Measurements from ENCODE around the gene PATJ.
A peak's percentile ranks its signal among the peaks of the same experiment; 100 is the strongest.
"Not testable (repeated sequence)": the region's sequence is repeated elsewhere in the genome, so short reads cannot be mapped to it uniquely, and the experiment has no call there.

PATJ gene

DNA sequence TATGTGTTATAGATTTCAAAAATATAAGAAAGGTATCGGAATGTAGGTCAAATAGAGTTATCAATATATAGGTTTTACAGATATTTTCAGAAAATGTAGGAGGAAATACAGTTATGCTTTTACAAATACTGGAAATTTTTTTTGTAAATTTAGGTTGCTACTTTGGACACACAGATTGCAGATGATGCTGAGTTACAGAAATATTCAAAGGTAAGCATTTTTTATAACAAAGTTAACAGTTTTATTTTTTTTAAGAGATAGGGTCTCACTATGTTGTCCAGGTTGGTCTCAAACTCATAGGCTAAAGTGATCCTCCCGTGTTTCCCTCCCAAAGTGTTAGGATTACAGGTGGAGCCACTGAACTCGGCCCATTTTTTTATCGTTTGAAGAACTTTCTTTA, 66.0 kb downstream of the PATJ start:
- intact Hi-C loops (cut with DNase I): no loop called here
- no peak for DNase-seq

DNA sequence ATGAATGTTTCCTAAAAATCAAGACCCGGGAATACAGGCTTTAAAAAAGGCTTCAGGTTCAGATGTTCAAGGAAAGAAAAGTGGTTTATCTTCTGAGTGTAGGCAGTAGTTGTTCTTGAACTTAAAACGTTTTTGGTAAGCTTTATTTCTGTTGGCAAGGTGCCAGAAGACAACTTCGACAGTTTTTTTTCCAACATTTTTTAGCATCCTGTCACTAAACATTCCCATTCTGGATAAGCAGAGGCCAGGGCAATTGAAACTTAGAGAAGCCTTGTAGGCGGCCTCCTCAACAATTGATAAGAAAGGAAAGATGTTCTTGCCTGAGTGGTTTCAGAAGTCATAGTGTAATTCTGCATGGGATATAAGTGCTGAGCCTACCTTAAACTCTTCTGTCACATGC, 66.7 kb downstream of the PATJ start:
- intact Hi-C loops (cut with DNase I): no loop called here
- no peak for DNase-seq

- DNase-seq: no peak
- intact Hi-C loops (cut with DNase I): no loop called here
Measured at GRCh38 chr1:61812916-61813315, 70.6 kb downstream of the PATJ start.

DNA sequence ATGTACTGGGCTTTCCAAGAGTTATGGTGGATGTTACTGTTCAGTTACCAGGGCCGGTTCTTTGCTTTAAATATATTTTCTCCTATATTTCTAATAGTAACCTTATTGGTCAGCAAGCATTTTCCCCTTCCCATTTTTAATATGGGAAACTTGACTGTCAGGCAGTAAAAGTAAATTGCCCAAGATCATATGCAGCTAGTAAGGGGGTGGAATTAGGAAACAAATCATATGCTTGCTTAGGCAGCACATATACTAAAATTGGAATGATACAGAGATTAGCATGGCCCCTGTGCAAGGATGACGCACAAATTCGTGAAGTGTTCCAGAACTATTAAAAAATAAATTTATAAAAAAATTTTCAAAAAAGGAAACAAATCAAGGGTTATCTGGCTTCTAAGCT, 73.9 kb downstream of the PATJ start:
- no peak for DNase-seq
- intact Hi-C loops (cut with DNase I): no loop called here

DNA sequence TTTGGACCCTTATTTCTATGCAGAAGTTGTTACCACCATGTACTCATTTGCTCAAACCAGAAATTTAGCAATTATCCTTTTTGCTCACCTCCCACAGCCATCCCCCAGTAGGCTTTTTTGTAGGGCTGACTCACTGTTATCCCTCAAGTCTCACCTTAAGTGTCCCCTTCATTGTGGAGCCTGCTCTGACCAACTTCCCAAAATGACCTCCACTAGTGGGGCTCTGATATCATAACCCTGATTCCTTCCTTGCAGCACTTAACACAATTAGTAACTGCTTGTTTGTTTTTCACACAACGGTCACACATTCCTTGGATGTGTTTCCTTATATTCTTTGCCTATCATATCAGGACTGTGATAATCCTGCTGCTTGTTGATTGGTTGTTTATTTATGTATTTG, 76.7 kb downstream of the PATJ start:
- intact Hi-C loops (cut with DNase I): no loop called here
- no peak for DNase-seq

- intact Hi-C loops (cut with DNase I): no loop called here
- DNase-seq: no peak
Measured at GRCh38 chr1:61819421-61819820, 77.1 kb downstream of the PATJ start.

- intact Hi-C loops (cut with DNase I): no loop called here
- no peak for DNase-seq
Measured at GRCh38 chr1:61825393-61825792, 83.1 kb downstream of the PATJ start.

GRCh38 chr1:61828805-61829204, 86.5 kb downstream of the PATJ start:
- intact Hi-C loops (cut with DNase I): no loop called here
- DNase-seq: no peak

GRCh38 chr1:61836649-61837048, 94.4 kb downstream of the PATJ start:
- DNase-seq: no peak

DNA sequence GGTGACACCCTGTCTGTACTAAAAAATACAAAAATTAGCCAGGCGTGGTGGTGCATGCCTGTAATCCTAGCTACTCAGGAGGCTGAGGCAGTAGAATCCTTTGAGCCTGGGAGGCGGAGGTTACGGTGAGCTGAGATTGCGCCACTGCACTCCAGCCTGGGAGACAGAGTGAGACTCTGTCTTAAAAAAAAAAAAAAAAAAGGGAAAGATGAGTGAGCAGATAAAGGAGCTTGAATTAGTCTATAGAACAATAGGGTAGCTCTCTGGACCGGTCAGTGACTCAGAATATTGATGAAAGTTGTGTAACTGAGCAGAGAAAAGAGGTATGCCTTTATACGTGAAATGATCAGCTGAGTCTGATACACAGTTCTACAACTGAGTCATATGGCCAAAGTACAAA, 95.3 kb downstream of the PATJ start:
- DNase-seq; intact Hi-C loops (cut with DNase I): not testable (repeated sequence)

More at GRCh38 chr1:61836649-61837048, 94.4 kb downstream of the PATJ start:
- intact Hi-C loops (cut with DNase I): no loop called here

DNA sequence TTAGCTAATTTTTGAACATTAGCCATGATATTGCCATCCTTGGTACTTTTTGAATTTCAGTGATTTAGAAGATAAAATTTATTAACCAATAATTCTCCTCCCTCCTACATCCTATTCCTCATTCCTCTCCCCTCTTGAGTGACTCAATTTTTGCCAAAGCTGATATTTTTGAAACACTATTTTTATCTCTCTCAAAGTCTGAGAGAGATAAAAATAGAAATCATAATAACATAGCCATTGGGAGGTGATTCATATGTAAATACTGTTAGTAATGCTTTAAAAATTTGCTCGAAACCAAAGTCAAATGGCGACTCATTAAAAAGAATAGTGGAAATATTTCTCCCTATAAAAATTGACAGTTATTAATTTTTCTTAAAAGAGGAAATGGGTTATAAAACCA, 97.4 kb downstream of the PATJ start:
- no peak for DNase-seq
- intact Hi-C loops (cut with DNase I): no loop called here

DNA sequence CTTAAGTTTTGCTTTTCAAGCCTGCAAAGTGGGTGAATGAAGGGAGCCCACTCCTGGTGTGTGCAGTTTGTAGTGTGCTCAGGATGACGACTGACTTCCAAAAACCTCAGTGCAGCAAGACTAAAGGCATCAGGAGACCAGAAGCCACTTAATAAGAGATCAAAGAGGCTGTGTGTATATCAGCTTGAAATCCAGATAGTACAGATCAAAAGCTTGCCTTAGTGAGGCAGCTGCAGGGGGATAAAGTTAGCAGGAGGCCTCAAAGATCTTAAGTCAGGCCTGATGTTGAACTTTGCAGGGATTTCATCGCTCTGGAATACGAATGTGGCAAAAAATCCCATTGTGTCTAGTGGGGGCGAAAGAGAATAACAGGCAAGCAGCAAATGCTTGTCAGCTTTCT, 99.8 kb downstream of the PATJ start:
- DNase-seq: no peak
- intact Hi-C loops (cut with DNase I): no loop called here

- DNase-seq: no peak
- intact Hi-C loops (cut with DNase I): no loop called here
Measured at GRCh38 chr1:61842863-61843514, 100.7 kb downstream of the PATJ start.

DNA sequence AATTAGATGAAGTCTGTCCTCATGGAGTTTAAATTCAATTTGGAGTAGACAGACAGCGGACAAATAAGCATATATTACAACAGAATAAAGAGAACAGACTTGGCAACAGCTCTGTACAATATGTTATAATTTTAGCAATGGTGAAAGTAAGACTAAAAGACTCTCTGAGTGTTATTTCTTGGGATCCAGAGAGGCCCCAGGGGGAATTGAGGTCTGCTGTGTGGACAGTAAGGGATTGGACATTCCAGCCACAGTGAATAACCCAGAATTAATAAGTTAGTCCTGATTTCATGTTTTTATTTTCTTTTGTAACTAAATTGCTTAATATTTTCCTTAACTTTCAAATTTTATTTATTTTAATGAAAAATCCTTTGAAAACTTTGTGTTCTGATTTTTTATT, 101.7 kb downstream of the PATJ start:
- intact Hi-C loops (cut with DNase I): no loop called here
- no peak for DNase-seq

DNA sequence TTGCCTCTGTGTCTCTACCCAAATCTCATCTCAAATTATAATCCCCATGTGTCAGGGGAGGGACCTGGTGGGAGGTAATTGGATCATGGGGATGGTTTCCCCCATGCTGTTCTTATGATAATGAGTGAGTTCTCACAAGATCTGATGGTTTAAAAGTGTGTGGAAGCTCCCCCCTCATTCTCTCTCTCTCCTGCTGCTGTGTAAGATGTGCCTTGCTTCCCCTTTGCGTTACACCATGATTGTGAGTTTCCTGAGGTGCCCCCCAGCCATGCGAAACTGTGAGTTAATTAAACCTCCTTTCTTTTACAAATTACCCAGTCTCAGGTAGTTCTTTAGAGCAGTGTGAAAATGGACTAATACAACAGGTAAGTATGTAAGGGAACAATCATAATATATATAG, 102.4 kb downstream of the PATJ start:
- DNase-seq; intact Hi-C loops (cut with DNase I): not testable (repeated sequence)

GRCh38 chr1:61851235-61851634, 109.0 kb downstream of the PATJ start:
- DNase-seq: no peak
- intact Hi-C loops (cut with DNase I): loop anchor here (5.0 kb wide), 1 partner anchor 1569 kb away; no protein-coding TSS in a partner anchor

GRCh38 chr1:61851849-61852669, 109.8 kb downstream of the PATJ start:
- intact Hi-C loops (cut with DNase I): loop anchor here (2.0 to 5.0 kb wide), 4 partner anchors 809 to 1875 kb away; no protein-coding TSS in a partner anchor
- DNase-seq: no peak

GRCh38 chr1:61852670-61853015, 110.4 kb downstream of the PATJ start:
- intact Hi-C loops (cut with DNase I): loop anchor here (2.0 to 5.0 kb wide), 4 partner anchors 810 to 1876 kb away; no protein-coding TSS in a partner anchor
- peak in 2 of 10 donors; percentile 10 to 15 for DNase-seq

GRCh38 chr1:61853583-61853982, 111.3 kb downstream of the PATJ start:
- no peak for DNase-seq

DNA sequence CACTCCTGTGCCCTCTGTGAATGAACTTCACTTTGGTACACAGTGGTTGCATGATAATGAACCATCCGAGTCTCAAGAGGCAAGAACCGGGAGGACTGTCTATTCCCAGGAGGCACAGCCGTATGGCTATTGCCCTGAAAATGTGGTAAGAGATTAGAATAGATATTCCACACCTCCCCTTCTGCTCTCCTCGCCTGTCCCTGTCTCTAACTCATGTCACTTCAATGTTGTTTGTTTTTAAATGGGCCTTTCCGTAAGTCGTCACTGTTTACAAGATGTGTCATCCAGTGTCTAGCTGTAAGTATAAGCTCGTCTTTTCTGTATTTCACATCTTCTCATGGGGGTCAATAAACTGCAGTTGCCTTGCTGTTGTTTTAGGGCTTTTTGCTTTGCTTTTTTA, 122.2 kb downstream of the PATJ start:
- intact Hi-C loops (cut with DNase I): no loop called here
- peak in 1 of 10 donors; percentile 39 for DNase-seq

More at GRCh38 chr1:61853583-61853982, 111.3 kb downstream of the PATJ start:
- intact Hi-C loops (cut with DNase I): loop anchor here (2.0 to 5.0 kb wide), 4 partner anchors 811 to 1877 kb away; no protein-coding TSS in a partner anchor

GRCh38 chr1:61865646-61866220, 123.5 kb downstream of the PATJ start:
- intact Hi-C loops (cut with DNase I): no loop called here
- no peak for DNase-seq

Measured in posterior cingulate gyrus (tissue), 11 donors.